GM12864 (cell line): Measurements from ENCODE around the gene TMEM167A.

ENCODE experiments used
- DNase-seq: peaks from one replicate; pipeline ENCODE4 v3.0.0-alpha.2; 2011; ENCODE audit warnings: low read depth
- H3K4me3 ChIP-seq: 2 replicates; pipeline ENCODE4 v1.5.1; 2011; ENCODE audit warnings: mild to moderate bottlenecking, low read depth, low read length, control low read depth
- CTCF ChIP-seq: IDR thresholded peaks from 2 replicates; pipeline ENCODE4 v1.5.1; 2011; ENCODE audit warnings: low read depth, mild to moderate bottlenecking, moderate library complexity, low read length, control low read depth, inconsistent platforms; ENCODE audit errors: missing control alignments

TMEM167A gene

GRCh38 chr5:83115816-83116215 lies 38.6 kb upstream of the TMEM167A start:
- no peak for TF ChIP-seq CTCF
- DNase-seq, result no peak

DNA sequence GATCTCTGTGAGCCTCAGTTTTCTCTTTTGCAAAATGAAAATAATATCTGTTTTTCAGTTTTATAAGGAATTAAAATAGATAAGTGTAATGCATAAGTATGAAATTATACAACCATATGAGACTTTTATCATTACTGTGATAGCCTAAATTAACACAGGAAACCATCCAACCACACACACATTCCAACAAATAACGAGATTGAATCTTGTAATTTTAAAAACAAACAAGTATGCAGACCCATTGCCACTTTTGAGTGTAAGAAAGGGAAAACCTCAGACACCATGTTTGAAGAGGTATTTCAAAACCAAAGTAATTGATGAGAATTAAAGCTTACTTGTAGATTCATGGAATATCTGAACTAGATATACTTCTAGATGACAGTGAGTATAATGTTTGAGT lies 32.2 kb upstream of the TMEM167A start:
- no peak for DNase-seq
- no peak for TF ChIP-seq CTCF
- no peak overlapping the region for H3K4me3 ChIP-seq

More at GRCh38 chr5:83115816-83116215, 38.6 kb upstream of the TMEM167A start:
- H3K4me3 ChIP-seq, result no peak overlapping the region

DNA sequence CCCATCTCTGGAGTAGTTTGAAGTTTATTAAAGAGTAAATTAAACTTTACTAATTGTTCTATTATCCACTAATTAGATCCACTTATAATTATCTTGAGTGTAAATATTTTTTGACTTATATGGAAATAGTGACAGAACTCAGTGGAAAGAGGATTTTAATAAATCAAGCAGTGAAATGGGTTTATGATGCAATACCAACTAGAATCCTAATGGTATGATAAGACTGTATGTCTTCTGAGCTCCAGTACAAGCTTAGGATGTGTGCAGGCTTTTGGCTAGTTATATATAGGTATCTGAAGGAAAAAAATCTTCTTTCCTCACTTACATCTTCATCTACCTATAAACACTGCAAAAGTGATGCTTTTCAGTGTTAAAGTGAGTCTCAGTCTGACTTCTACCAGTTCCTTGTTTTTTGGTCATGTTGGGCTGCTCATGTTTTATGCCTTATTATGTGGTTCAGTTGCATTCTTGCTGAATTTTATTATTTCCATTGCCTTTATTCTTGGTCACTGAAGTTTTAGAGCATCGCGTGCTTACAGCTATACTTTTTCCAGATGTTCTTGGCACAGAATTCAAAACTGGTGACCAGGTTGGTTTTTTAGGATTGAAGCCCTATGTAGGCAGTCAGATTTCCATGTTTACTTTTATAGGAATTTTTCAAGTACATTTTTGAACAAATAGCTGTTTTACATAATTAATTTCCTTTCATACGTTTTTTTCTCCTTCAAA lies 30.7 kb upstream of the TMEM167A start:
- TF ChIP-seq CTCF, result no peak
- DNase-seq, result no peak
- H3K4me3 ChIP-seq, result no peak overlapping the region

- no peak overlapping the region for H3K4me3 ChIP-seq
- TF ChIP-seq CTCF, result no peak
- DNase-seq, result no peak
These were observed 26.8 kb upstream of the TMEM167A start for GRCh38 chr5:83104021-83104420.

DNA sequence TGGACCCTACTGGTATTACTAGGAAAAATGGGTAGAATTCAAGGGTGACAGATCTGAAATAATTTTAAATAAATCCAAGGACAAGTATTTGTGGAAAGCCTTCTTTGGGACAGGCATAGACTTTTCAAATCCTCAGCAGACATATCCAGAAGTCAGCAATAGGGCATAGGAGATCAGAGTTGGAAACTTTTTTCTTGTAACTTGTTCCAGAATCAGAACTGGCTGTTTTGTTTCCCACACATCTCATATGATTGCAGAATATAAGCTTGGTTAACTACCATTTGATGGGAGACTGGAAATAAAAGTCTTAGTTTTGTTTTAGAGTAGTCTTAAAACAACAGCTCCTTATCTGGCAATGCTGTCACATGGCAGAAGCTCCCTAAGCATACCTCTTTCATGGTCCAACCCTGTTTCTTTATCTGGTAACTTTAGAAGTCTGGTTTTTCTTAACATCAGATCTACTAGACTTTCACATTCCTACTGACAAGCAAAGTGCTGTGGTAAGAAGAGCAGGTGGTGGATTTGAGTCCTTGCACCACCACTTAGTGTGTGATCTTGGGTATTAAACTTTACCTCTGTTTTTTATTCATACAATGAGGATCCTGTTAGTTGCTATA lies 25.3 kb upstream of the TMEM167A start:
- no peak for TF ChIP-seq CTCF
- DNase-seq, result no peak
- no peak overlapping the region for H3K4me3 ChIP-seq

DNA sequence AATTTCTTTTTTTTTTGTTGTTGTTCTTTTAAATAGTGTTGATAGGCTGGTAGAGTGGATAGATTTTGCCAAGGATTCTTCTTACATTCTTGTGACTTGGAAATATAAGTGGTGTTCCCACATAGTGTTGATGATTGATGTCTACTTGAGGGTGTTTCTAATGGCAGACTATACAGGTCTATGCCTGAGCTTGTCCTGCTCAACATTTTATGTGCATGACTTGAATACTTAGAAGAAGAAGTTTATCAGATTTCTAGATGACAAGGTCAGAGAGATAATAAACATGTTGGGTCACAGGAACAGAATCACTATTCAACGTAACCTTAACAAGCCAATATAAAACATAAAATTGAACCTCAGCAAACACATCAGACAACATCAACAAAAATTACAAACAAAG lies 24.3 kb upstream of the TMEM167A start:
- H3K4me3 ChIP-seq, result no peak overlapping the region
- no peak for DNase-seq
- TF ChIP-seq CTCF, result no peak

GRCh38 chr5:83099445-83099844 lies 22.3 kb upstream of the TMEM167A start:
- no peak overlapping the region for H3K4me3 ChIP-seq
- no peak for TF ChIP-seq CTCF

More at GRCh38 chr5:83099445-83099844, 22.3 kb upstream of the TMEM167A start:
- DNase-seq, result no peak
